Measurements from ENCODE around the gene PLAGL2. TPM values are rescaled to one million over a fixed set of nuclear protein-coding genes. Genes with fewer than 3 reads are reported as not detected.

The PLAGL2 gene
- total and polyA plus RNA-seq, 2 donors (not counting 1 experiment from before 2014, with no cell fraction given): 1.6 to 2.3 TPM

GRCh38 chr20:32231847-32232246, 24.3 kb upstream of the PLAGL2 start:
- no peaks in the 10 kb centered on the region for H3K4me1 ChIP-seq (ENCODE audit: control insufficient read depth, extremely low read depth, insufficient read depth, low read length)
- no peaks in the 10 kb centered on the region for H3K9me3 ChIP-seq (ENCODE audit: control insufficient read depth, insufficient read depth, low read depth, low read length)
- H2AFZ ChIP-seq (ENCODE audit: low read length): no peak overlapping the region
- H3K4me2 ChIP-seq (ENCODE audit: extremely low read depth, insufficient read depth, low read length): no peak overlapping the region
- H4K20me1 ChIP-seq (ENCODE audit: control insufficient read depth, extremely low read depth, insufficient read depth, low read length): no peaks in the 10 kb centered on the region
- no peak overlapping the region for H3K9ac ChIP-seq (ENCODE audit: insufficient read depth, low read length)
- TF ChIP-seq CTCF (conservative IDR thresholded peaks at IDR 0.05 in 1 of 2, IDR thresholded peaks at IDR 0.05 in 1 of 2; ENCODE audit: low read depth in 1 of 2, low read length in 2 of 2) (no peak), EZH2 (IDR thresholded peaks at IDR 0.05; ENCODE audit: low read length, missing control alignments) (no peak)
- no peaks in the 10 kb centered on the region for H3K79me2 ChIP-seq (ENCODE audit: control insufficient read depth, insufficient read depth, low read length)
- peaks cover 21% of the 10 kb centered on the region for H3K36me3 ChIP-seq (ENCODE audit: control insufficient read depth, insufficient read depth, low read length)
- no peaks in the 10 kb centered on the region for H3K27me3 ChIP-seq (ENCODE audit: control insufficient read depth, insufficient read depth, low read length)
- H3K4me3 ChIP-seq (replicated peaks in 1 of 4; ENCODE audit: control extremely low read depth in 1 of 4, insufficient read depth in 1 of 4, low read depth in 3 of 4, low read length in 4 of 4): no peak overlapping the region
- no peak overlapping the region for H3K27ac ChIP-seq (ENCODE audit: insufficient read depth, low read length)
- no peak for DNase-seq (ENCODE audit: low read depth in 2 of 2)

GRCh38 chr20:32231245-32231644, 23.7 kb upstream of the PLAGL2 start:
- no peak overlapping the region for H3K9ac ChIP-seq (ENCODE audit: insufficient read depth, low read length)
- no peak overlapping the region for H3K4me2 ChIP-seq (ENCODE audit: extremely low read depth, insufficient read depth, low read length)
- no peaks in the 10 kb centered on the region for H3K27me3 ChIP-seq (ENCODE audit: control insufficient read depth, insufficient read depth, low read length)
- H3K9me3 ChIP-seq (ENCODE audit: control insufficient read depth, insufficient read depth, low read depth, low read length): no peaks in the 10 kb centered on the region
- H3K4me1 ChIP-seq (ENCODE audit: control insufficient read depth, extremely low read depth, insufficient read depth, low read length): no peaks in the 10 kb centered on the region
- no peaks in the 10 kb centered on the region for H3K79me2 ChIP-seq (ENCODE audit: control insufficient read depth, insufficient read depth, low read length)
- no peak overlapping the region for H2AFZ ChIP-seq (ENCODE audit: low read length)
- H4K20me1 ChIP-seq (ENCODE audit: control insufficient read depth, extremely low read depth, insufficient read depth, low read length): no peaks in the 10 kb centered on the region
- H3K4me3 ChIP-seq (replicated peaks in 1 of 4; ENCODE audit: control extremely low read depth in 1 of 4, insufficient read depth in 1 of 4, low read depth in 3 of 4, low read length in 4 of 4): no peak overlapping the region
- H3K36me3 ChIP-seq (ENCODE audit: control insufficient read depth, insufficient read depth, low read length): peaks cover 21% of the 10 kb centered on the region
- DNase-seq (ENCODE audit: low read depth in 2 of 2): no peak
- H3K27ac ChIP-seq (ENCODE audit: insufficient read depth, low read length): no peak overlapping the region
- TF ChIP-seq CTCF (conservative IDR thresholded peaks at IDR 0.05 in 1 of 2, IDR thresholded peaks at IDR 0.05 in 1 of 2; ENCODE audit: low read depth in 1 of 2, low read length in 2 of 2): no peak
- TF ChIP-seq EZH2 (IDR thresholded peaks at IDR 0.05; ENCODE audit: low read length, missing control alignments): no peak

GRCh38 chr20:32230707-32231106, 23.2 kb upstream of the PLAGL2 start:
- H3K4me2 ChIP-seq (ENCODE audit: extremely low read depth, insufficient read depth, low read length): no peak overlapping the region
- H3K4me1 ChIP-seq (ENCODE audit: control insufficient read depth, extremely low read depth, insufficient read depth, low read length): no peaks in the 10 kb centered on the region
- DNase-seq (ENCODE audit: low read depth in 2 of 2): no peak
- H3K9me3 ChIP-seq (ENCODE audit: control insufficient read depth, insufficient read depth, low read depth, low read length): no peaks in the 10 kb centered on the region
- H3K27me3 ChIP-seq (ENCODE audit: control insufficient read depth, insufficient read depth, low read length): no peaks in the 10 kb centered on the region
- no peaks in the 10 kb centered on the region for H3K79me2 ChIP-seq (ENCODE audit: control insufficient read depth, insufficient read depth, low read length)
- no peaks in the 10 kb centered on the region for H4K20me1 ChIP-seq (ENCODE audit: control insufficient read depth, extremely low read depth, insufficient read depth, low read length)
- TF ChIP-seq CTCF (conservative IDR thresholded peaks at IDR 0.05 in 1 of 2, IDR thresholded peaks at IDR 0.05 in 1 of 2; ENCODE audit: low read depth in 1 of 2, low read length in 2 of 2): no peak
- no peak for TF ChIP-seq EZH2 (IDR thresholded peaks at IDR 0.05; ENCODE audit: low read length, missing control alignments)
- no peak overlapping the region for H3K27ac ChIP-seq (ENCODE audit: insufficient read depth, low read length)
- H2AFZ ChIP-seq (ENCODE audit: low read length): no peak overlapping the region
- no peak overlapping the region for H3K4me3 ChIP-seq (replicated peaks in 1 of 4; ENCODE audit: control extremely low read depth in 1 of 4, insufficient read depth in 1 of 4, low read depth in 3 of 4, low read length in 4 of 4)
- H3K36me3 ChIP-seq (ENCODE audit: control insufficient read depth, insufficient read depth, low read length): peaks cover 21% of the 10 kb centered on the region
- no peak overlapping the region for H3K9ac ChIP-seq (ENCODE audit: insufficient read depth, low read length)

Measured in fibroblast of lung (primary cell).